K562 (cell line): ENCODE results near the gene CYTH1. TPM values are rescaled to one million over a fixed set of nuclear protein-coding genes. Genes with fewer than 3 reads are reported as not detected.

Source experiments
- CBX2 ChIP-seq: fragments of 200-600 bp; sonication (generic); IDR thresholded peaks from one replicate; pipeline ENCODE4 v1.6.1; 2012; ENCODE audit warnings: mild to moderate bottlenecking, low read length, inconsistent platforms; ENCODE audit not compliant: insufficient read depth, poor library complexity, severe bottlenecking
- CHCHD3 ChIP-seq: fragments of 250-450 bp; sonication (Bioruptor Pico); IDR thresholded peaks from 2 replicates; pipeline ENCODE4 v2.1.2; 2022; ENCODE audit warnings: mild to moderate bottlenecking
- CHD7 ChIP-seq: fragments of 200-600 bp; sonication (generic); IDR thresholded peaks from one replicate; pipeline ENCODE4 v1.6.1; 2012; ENCODE audit warnings: mild to moderate bottlenecking, low read depth, low read length, inconsistent platforms
- ETV5 ChIP-seq: sonication (generic); formaldehyde crosslinking; IDR thresholded peaks from 2 replicates; pipeline ENCODE4 v1.4.0; 2020; ENCODE audit warnings: low read depth, mild to moderate bottlenecking, missing genetic modification reagents
- HOMEZ ChIP-seq: fragments of 250-450 bp; sonication (Bioruptor Pico); IDR thresholded peaks from 2 replicates; pipeline ENCODE4 v1.4.0; 2020; ENCODE audit warnings: mild to moderate bottlenecking, moderate library complexity
- MCM2 ChIP-seq: fragments of 450-650 bp; IDR thresholded peaks from 2 replicates; pipeline ENCODE4 v1.6.1; 2017; ENCODE audit warnings: low read depth, mild to moderate bottlenecking
- MLLT1 ChIP-seq, 2 experiments: fragments of 450-650 bp; IDR thresholded peaks; 2 replicates each; pipeline ENCODE4 v1.6.1; 2016
- PCBP2 ChIP-seq: fragments of 200-400 bp; formaldehyde crosslinking; IDR thresholded peaks from 2 replicates; pipeline ENCODE4 v1.6.1; 2018; ENCODE audit warnings: low read length, low read depth, mild to moderate bottlenecking, moderate library complexity; ENCODE audit not compliant: poor library complexity, severe bottlenecking
- ZFX ChIP-seq: sonication (generic); formaldehyde crosslinking; IDR thresholded peaks from 2 replicates; pipeline ENCODE4 v1.8.0; 2022; ENCODE audit warnings: mild to moderate bottlenecking, missing genetic modification reagents, moderate library complexity
- ZHX1 ChIP-seq: fragments of 150-350 bp; conservative IDR thresholded peaks from 2 replicates; pipeline ENCODE4 v1.6.1; 2014; ENCODE audit warnings: low read length
- ZNF274 ChIP-seq: IDR thresholded peaks from 2 replicates; pipeline ENCODE4 v1.6.1; 2011; ENCODE audit warnings: low read depth, mild to moderate bottlenecking, low read length, moderate library complexity, borderline replicate concordance
- polyA plus RNA-seq, 8 experiments: library from polyadenylated mRNA; depleted of rRNA in 4 of 8; stranded (reverse) in 5 of 8; unstranded in 3 of 8; fragments of >200 nt; fragmentation: Nextera tagmentation in 2 of 8; fragmentation: Illumina TruSeq in 1 of 8; extraction: Ambion mirVana in 2 of 8; extraction: Trizol in 1 of 8; gene quantifications; 2 replicates each; pipeline versions ENCODE4 v1.2.1 to v1.2.3, GENCODE V29; 2011 to 2014; ENCODE audit warnings: inconsistent platforms in 1 of 8, missing spikeins in 1 of 8
- total RNA-seq, 7 experiments: library from RNA; depleted of rRNA in 6 of 7; stranded (reverse); fragments of >200 nt in 6 of 7; fragmentation: Illumina TruSeq in 2 of 7; extraction: Trizol in 2 of 7; gene quantifications; 2 replicates each; pipeline versions ENCODE4 v1.2.1 to v1.2.3, GENCODE V29; 2011 to 2021; ENCODE audit warnings: low replicate concordance in 1 of 7

CYTH1 gene
- total and polyA plus RNA-seq, 9 of the 15 experiments (the other 6 are each of a cell fraction or from before 2014, with no cell fraction given) = 0.52 to 27.7 (median 16.8) TPM

- TF ChIP-seq CHD7 (no peak), ETV5 (CRISPR knock-in tag) (no peak), MCM2 (no peak), CBX2 (no peak), ZHX1 (no peak), ZFX (CRISPR knock-in tag) (no peak), HOMEZ (CRISPR knock-in tag) (no peak), PCBP2 (no peak), MLLT1 (IDR thresholded peaks at IDR 0.05) (no peak), CHCHD3 (CRISPR knock-in tag) (no peak), ZNF274 (no peak)
These were observed 75.1 kb downstream of the CYTH1 start (continued) for GRCh38 chr17:78707016-78707415.
